HG03521 (cell line): ENCODE measurements around the gene ATP9B.
"Not testable (repeated sequence)": the region's sequence is repeated elsewhere in the genome, so short reads cannot be mapped to it uniquely, and the experiment has no call there.

Source experiments
- ATAC-seq: cut with Tn5 transposase; IDR thresholded peaks from one replicate; pipeline ENCODE4 v1.9.1; 2021; ENCODE audit warnings: mild to moderate bottlenecking, moderate library complexity; ENCODE audit not compliant: unreplicated experiment

Gene ATP9B

DNA sequence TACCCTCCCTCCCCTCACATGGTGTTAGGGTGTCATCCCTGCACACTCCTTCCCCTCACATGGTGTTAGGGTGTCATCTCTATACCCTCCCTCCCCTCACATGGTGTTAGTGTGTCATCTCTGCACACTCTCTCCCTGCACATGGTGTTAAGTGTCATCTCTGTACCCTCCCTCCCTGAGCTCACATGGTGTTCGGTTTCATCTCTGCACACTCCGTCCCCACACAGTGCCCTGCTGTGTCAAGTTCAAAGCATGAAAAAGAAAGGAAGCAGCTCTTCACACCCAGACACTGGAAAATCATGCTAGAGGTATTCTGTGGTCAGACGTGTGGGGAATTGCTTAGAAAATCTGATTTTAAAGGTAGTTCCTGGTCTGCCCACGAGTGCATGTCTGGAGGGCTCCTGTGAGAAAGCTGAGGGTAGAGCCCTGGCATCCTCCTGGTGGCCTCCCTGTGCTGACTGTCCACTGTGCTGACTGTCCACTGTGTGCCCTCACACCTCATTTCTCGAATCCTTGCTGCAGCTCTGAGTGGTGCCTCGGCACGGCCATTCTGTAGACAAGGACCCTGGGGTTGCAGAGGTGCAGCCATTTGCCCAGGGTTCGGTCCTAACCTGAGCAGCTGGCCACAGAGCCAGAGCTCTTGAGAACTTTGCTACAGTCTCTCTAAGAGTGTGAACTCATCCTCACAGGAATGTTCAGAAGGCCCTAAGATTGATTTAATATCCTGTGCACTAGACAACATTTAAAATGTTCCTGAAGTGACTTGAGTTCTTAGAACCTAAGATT is 257.4 kb downstream of the ATP9B start:
- ATAC-seq, result no peak

DNA sequence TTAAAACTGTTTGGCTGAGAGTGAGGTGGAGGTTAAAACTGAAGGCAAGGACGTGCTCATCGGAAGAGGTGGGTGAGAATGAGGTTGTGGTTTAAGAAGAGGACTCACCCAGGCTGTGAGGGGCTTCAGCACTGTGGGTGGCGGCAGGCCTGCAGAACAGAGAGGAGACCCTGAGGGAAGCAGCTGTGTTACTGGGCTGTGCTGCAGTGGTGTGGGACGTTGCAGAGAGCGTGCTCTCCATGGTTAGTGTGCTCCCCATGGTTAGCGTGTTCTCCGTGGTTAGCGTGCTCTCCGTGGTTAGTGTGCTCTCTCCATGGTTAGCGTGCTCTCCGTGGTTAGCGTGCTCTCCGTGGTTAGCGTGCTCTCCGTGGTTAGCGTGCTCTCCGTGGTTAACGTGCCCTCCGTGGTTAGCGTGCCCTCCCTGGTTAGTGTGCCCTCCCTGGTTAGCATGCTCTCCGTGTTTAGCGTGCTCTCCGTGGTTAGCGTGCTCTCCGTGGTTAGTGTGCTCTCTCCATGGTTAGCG is 258.1 kb downstream of the ATP9B start:
- no peak for ATAC-seq

DNA sequence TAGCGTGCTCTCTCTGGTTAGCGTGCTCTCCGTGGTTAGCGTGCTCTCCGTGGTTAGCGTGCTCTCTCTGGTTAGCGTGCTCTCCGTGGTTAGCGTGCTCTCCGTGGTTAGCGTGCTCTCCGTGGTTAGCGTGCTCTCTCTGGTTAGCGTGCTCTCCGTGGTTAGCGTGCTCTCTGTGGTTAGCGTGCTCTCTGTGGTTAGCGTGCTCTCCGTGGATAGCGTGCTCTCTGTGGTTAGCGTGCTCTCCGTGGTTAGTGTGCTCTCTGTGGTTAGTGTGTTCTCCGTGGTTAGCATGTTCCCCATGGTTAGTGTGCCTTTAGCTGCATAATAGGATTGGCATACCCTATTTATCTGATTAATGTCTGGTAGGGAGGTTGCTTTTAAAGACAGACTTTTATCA is 258.7 kb downstream of the ATP9B start:
- not testable (repeated sequence) for ATAC-seq

DNA sequence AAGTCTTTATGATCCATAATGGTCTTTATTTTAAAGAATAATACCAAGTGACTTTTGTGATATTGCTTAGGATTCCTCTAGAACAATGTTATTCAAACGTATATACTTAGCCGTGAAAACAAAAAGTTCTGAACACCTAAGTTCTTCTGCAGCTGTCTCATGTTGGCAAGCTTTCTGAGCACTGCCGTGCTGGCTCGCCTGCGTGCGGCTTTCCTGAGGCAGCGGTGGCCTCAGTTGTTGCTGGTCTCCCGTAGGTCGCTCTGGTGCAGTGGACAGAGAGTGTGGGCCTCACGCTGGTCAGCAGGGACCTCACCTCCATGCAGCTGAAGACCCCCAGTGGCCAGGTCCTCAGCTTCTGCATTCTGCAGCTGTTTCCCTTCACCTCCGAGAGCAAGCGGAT is 259.7 kb downstream of the ATP9B start:
- ATAC-seq, result no peak

DNA sequence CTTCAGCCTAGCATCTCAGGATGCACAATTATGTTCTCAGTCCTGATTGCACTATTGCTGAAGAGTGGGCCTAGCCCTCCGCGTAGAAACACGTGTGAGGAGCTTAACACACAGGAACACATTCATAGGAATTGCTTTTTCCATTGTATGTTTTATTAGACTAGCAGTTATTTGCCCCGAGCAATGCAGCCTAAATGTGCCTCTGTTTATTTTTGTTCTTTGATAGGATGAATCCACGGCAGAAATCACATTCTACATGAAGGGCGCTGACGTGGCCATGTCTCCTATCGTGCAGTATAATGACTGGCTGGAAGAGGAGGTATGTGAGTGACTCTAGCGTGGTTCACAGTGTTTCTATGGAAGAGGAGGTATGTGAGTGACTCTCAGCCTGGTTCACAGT is 260.6 kb downstream of the ATP9B start:
- no peak for ATAC-seq

DNA sequence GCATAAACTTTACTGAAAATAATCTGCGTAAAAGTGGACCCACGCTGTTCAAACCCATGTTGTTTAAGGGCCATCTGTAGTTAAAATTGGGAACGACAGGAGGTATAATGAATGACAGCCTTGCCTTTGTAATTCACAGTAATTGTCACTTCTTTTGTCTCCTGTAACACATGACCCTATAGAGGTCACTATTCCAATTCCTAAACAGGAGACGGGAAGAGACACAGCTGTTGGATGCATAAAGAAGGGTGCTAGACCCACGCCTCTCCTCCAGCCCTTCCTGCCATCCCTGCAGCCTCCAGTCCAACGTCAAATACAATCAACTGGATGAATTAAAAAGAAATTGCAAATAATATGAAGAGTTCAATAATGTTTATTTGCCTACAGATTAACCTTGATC is 263.5 kb downstream of the ATP9B start:
- ATAC-seq, result no peak

DNA sequence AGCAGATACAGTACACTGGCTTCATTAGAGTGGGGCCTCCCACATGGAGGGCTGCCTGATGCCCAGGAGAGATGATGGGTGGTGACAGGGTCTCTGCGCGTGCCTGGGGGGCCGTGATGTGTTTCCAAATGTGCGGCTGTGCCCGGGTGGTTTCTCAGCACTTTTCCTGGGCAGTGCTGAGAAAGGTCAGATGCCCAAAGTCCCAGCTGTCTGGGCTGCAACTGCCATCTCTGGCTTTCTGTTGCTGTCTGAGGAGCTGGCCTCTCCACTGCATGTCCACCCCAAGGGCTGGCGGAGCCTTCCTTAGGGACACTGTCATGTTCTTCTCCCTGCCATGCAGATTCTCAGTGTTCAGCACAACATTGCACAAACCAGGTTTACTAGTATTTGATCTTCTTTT is 263.9 kb downstream of the ATP9B start:
- no peak for ATAC-seq

DNA sequence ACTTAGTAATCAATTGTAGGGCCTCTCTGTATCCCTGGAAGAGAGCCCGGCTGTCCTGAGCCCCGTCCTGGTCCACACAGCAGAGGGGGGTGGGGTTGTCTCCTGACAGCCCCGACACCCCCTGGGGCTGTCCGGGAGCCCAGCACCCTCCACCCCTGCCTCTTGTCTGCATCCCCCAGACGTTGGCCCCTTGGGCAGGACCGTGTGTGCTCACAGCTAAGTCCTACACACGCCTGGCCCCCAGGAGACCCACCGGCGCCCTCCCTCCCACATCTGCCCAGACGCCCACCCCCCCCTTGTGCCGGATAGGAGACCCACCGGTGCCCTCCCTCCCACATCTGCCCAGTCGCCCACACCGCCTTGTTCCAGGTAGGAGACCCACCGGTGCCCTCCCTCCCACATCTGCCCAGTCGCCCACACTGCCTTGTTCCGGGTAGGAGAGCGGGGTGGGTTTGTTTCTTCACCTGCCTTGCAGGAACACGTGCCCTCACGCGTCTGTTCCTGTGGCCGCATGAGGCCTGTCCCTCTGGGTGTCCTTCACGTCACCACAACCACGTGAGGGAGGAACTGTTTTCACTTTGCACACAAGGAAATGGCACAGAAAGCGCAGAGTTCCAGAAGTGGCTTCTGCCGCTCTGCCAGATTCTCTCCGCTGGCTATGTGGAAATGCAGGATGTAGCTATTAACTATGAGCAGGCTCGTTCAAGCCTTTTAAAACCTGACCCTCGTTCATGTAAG is 265.5 kb downstream of the ATP9B start:
- no peak for ATAC-seq

DNA sequence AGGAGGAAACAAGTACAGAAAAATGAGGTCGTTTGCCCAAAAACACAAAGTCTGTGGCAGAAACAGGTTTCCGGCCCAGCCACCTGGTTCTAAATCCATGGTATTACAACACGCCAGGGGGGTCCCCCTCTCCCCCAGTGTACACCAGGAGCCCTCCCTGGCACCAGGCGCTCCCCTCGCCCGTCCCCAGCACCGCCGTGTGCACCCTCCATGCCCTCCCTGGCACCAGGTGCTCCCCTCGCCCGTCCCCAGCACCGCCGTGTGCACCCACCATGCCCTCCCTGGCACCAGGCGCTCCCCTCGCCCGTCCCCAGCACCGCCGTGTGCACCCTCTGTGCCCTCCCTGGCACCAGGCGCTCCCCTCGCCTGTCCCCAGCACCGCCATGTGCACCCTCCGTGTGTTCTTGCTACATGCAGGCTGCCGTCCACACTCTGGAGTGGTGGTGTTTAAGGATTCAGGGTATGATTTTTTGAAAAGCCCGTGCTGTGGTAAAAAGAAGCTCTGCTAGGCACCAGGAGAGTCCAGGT is 266.7 kb downstream of the ATP9B start:
- no peak for ATAC-seq

DNA sequence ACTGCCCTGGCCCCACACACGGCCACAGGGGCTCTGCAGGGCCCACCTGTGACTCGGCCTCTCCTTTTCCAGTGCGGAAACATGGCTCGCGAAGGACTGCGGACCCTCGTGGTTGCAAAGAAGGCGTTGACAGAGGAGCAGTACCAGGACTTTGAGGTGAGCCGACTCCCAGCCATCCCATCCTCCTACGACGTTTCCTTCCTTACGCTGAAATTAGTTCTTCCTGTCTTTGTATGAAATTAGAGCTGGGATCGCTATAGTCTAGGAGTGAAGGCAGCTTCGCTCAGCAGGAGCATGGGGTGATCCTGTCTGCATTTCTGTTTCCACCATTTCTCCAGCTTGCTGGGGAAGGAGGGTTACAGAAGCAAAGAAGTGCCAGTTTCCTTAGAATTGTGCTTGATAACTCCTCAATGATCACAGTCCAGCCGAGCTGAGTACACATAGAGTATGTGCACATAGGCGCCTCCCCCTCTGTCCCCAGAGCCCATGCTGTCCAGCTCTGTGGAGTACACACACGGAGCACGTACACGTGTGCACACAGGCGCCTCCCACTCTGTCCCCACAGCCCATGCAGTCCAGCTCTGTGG is 267.5 kb downstream of the ATP9B start:
- ATAC-seq, result no peak

DNA sequence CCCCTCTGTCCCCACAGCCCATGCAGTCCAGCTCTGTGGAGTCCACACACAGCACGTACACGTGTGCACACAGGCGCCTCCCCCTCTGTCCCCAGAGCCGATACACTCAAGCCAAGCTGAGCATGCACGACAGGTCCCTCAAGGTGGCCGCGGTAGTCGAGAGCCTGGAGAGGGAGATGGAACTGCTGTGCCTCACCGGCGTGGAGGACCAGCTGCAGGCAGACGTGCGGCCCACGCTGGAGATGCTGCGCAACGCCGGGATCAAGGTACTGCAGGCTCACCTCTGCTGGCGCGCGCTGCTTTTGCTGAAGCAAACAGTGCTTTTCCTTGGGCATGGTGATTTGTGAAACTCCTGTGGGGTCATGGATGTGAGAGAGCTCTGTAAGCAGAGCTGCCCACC is 268.0 kb downstream of the ATP9B start:
- ATAC-seq, result no peak

DNA sequence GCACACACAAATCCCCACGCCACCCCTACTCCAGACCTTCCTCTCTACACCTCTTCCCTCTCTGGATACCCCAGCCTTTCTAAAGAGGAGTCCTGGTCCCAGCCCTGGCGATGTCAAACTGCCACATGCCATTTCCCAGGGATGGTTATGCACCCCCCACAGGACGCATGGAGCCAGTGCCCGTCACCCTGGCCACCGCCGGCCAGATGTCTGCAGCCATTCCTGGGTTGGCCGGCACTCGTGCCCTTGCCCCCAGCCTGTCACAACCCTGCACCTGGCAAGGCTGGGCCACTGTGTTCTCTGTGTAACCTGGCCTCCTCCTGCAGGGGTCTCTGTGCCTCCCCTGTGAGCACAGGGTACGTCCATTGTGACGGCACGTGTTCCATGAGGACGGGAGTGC is 268.4 kb downstream of the ATP9B start:
- ATAC-seq, result no peak

DNA sequence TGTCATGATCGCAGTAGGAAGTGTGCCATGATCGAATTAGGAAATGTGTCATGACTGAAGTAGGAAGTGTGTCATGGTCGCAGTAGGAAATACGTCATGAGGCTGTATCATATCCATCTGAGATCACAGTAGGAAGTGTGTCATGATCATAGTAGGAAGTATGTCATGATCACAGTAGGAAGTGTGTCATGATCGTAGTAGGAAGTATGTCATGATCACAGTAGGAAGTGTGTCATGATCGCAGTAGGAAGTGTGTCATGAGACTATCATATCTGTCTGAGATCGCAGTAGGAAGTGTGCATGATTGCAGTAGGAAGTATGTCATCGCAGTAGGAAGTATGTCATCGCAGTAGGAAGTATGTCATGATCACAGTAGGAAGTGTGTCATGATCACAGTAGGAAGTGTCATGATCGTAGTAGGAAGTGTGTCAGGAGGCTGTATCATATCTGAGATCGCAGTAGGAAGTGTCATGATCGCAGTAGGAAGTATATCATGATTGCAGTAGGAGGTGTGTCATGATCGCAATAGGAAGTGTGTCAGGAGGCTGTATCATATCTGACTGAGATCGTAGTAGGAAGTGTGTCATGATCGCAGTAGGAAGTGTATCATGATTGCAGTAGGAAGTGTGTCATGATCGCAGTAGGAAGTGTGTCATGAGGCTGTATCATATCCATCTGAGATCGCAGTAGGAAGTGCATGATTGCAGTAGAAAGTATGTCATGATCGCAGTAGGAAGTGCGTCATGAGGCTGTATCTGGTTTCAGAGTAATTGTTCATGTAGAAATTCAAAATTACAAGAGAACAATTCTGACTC is 270.1 kb downstream of the ATP9B start:
- no peak for ATAC-seq

DNA sequence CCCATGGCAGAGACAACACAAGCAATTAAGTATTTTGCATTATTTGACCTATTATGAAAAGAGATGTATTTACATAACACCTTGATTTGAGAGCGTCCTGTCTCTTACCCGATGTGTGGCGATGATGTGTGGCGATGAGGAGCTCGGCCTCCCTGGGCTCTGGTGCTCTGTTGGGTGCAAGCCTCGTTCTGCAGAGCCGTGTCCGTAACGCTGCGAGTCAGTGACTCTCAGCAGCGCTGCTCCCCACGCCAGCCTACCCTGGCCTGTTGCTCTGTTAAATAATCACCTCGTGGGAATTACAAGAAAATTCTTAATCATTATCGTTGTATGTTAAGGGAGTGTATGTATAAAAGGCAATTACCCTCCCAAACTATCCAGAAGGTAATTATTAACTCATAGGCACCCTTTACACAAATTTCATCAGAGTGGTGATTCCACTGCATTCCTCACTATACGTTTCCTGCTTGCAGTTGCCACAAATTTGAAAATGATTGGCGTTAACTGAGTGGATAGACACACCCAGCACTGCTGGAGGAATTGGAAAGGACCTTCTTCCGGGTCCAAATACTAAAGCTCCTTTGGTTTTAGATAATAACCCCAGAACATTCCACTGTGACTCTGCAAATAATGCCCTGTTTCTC is 274.5 kb downstream of the ATP9B start:
- no peak for ATAC-seq

DNA sequence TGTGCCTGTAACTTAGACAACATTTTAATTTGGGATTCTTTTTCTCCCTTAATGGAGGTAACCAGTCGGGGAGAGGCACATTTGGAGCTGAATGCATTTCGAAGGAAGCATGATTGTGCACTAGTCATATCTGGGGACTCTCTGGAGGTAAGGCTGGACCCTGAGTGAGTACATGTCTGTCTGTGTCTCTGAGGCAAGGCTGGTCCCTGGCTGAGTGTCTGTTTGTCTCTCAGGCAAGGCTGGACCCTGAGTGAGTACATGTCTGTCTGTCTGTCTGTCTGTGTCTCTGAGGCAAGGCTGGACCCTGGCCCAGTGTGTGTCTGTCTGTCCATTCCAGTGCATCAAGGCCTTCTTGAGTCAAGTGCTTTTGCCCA is 275.0 kb downstream of the ATP9B start:
- no peak for ATAC-seq

DNA sequence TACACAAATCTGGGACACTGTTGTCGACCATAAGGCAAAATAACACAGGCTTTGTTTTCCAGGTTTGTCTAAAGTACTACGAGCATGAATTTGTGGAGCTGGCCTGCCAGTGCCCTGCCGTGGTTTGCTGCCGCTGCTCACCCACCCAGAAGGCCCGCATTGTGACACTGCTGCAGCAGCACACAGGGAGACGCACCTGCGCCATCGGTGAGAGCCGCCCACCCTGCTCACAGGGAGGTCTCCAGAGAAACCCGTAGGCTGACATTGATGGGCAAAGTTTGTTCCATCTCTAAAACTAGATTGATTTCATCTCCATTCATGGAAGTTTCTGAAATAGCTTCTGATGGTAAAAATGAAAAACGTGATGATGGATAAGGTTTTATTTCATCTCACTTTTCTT is 276.2 kb downstream of the ATP9B start:
- ATAC-seq, result no peak

DNA sequence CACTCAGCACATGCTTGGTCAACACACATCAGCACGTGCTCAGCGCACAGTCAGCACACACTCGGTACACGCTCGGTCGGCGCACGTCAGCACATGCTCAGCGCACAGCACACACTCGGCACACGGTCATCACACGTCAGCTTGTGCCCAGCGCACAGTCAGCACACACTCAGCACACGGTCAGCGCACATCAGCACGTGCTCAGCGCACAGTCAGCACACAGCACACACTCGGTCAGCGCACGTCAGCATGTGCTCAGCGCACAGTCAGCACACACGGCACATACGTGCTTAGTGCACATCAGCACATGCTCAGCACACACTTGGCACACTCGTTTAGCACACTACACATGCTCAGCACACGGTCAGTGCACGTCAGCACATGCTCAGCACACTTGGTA is 276.8 kb downstream of the ATP9B start:
- ATAC-seq, result no peak

DNA sequence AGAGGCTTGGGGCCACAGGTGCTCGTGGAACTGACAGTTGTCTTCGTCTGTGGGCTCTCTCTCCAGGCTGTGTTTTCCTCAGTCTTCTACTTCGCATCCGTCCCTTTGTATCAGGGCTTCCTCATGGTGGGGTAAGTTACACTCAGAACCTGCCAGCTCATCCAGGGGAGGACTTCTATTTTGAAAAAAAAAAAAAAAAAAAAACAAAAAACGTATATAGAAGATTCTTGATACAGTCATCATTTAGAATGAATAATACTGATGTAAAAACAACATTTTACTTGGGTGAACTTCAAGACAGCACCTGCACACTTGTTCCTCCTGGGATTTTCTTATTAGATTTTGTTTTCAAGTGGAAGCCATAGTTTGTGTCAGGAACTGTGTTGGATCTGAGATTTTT is 278.9 kb downstream of the ATP9B start:
- no peak for ATAC-seq

DNA sequence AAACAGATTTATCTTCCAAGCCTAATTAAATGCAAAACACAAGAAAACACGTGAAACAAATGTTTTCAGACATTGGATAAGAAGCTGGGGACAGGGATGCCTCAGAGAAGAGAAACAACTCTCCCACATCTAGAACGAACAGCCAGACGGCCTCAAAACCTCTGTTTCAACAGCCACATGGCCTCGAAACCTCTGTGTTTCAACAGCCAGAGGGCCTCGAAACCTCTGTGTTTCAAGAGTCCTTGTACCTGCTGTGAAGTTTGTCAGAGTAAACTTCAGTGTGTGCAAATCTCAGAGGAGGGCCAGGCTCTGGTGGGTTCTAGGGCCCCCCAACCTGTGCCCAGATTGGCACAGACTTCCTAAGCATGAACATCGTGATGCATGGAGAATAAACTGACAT is 283.2 kb downstream of the ATP9B start:
- no peak for ATAC-seq

DNA sequence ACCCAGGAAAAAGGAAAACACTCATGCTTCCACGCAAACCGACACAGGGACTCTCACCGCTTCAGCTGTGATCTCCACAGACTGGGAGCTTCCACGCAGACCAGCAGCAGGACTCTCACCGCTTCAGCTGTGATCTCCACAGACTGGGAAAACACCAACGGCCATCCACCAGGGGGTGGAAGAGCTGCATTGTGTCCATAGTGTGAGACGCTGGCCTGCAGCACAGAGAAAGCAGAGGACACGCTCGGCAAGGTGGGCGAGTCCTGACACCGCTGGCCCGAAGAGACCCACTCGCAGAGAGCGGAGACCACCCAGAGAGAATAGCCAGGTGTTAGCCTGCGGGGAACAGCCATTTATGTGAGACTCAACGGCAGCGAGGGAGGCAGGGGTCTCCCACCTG is 284.1 kb downstream of the ATP9B start:
- ATAC-seq, result no peak
